ENCODE measurements around the gene OFD1.

- TF ChIP-seq, protein P1, sequence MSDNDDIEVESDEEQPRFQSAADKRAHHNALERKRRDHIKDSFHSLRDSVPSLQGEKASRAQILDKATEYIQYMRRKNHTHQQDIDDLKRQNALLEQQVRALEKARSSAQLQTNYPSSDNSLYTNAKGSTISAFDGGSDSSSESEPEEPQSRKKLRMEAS (IDR thresholded peaks at IDR 0.05) = no peak
- TF ChIP-seq NFIC (IDR thresholded peaks at IDR 0.05) (no peak), EGR1 (IDR thresholded peaks at IDR 0.05) (no peak), TCF12 (IDR thresholded peaks at IDR 0.05; ENCODE audit: low read depth) (no peak), RAD21 (IDR thresholded peaks at IDR 0.05; ENCODE audit: low read depth) (no peak)
These were observed 23.4 kb upstream of the OFD1 start for GRCh38 chrX:13711141-13711540.
